GM12891 (cell line): ENCODE results near the gene E2F1.
"Not testable (repeated sequence)": the region's sequence is repeated elsewhere in the genome, so short reads cannot be mapped to it uniquely, and the experiment has no call there.

Experiments
- DNase-seq: peaks from one replicate; pipeline ENCODE4 v3.0.0; 2011; ENCODE audit warnings: low spot score; ENCODE audit not compliant: insufficient read length
- FAIRE-seq: peaks from 2 replicates; lab custom pipeline; 2011; peaks lifted over from hg19 to GRCh38; lab: Jason Lieb, UNC
- PAX5 ChIP-seq: IDR thresholded peaks from 2 replicates; pipeline ENCODE4 v1.6.1; 2011; ENCODE audit warnings: low read length, moderate library complexity, mild to moderate bottlenecking; ENCODE audit not compliant: insufficient read depth, severe bottlenecking
- POLR2A ChIP-seq: IDR thresholded peaks from 2 replicates; pipeline ENCODE4 v1.6.1; 2011; ENCODE audit warnings: low read depth, low read length, control low read depth
- POLR2AphosphoS5 ChIP-seq: IDR thresholded peaks from 2 replicates; pipeline ENCODE4 v1.6.1; 2011; ENCODE audit warnings: low read depth, low read length, control low read depth
- POU2F2 ChIP-seq: IDR thresholded peaks from 2 replicates; pipeline ENCODE4 v1.6.1; 2011; ENCODE audit warnings: low read depth, mild to moderate bottlenecking, control low read depth, low read length, moderate library complexity
- SPI1 ChIP-seq: IDR thresholded peaks from 2 replicates; pipeline ENCODE4 v1.6.1; 2011; ENCODE audit warnings: low read depth, low read length, control low read depth
- TAF1 ChIP-seq: IDR thresholded peaks from 2 replicates; pipeline ENCODE4 v1.6.1; 2011; ENCODE audit warnings: low read depth, low read length, control low read depth

Gene E2F1

DNA sequence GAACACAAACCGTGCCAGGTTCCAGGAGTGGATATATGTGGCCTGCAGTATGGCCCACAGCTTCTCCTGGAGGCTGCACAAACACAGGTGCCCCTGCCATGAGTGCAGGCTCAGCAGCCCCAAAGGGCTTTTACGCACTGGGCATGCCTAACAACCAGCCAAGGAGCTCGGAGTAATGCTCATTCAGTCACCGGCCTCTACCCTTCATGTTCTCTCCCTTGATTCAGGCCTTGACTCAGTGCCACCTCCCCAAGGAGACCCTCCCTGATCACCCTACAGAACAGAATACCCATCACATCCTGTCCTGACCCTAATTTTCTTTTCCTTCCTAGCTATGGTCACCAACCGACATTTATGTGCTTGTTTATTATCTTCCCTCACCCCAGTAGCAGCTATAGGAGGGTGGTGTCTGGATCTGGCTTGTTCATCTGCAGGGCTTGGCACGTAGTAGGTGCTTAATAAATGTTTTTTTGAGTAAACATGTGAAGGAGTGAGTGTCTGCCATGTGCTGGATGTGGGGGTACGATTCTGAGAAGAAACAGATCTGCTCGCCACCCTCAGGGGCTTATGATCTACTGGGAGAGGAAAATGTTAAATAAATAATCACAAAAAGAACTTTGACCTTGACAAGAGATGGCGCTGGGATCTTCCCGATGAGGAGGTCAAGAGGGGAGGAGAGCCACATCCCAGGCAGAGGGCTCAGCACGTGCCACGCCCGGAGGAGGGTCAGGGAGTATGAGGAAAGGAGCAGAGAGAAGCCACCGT lies 24.7 kb upstream of the E2F1 start:
- DNase-seq, result no peak
- TF ChIP-seq POLR2AphosphoS5, result no peak
- TF ChIP-seq PAX5, result no peak
- no peak for TF ChIP-seq TAF1
- TF ChIP-seq POLR2A, result no peak
- no peak for TF ChIP-seq POU2F2
- no peak for TF ChIP-seq SPI1
- FAIRE-seq, result no peak

DNA sequence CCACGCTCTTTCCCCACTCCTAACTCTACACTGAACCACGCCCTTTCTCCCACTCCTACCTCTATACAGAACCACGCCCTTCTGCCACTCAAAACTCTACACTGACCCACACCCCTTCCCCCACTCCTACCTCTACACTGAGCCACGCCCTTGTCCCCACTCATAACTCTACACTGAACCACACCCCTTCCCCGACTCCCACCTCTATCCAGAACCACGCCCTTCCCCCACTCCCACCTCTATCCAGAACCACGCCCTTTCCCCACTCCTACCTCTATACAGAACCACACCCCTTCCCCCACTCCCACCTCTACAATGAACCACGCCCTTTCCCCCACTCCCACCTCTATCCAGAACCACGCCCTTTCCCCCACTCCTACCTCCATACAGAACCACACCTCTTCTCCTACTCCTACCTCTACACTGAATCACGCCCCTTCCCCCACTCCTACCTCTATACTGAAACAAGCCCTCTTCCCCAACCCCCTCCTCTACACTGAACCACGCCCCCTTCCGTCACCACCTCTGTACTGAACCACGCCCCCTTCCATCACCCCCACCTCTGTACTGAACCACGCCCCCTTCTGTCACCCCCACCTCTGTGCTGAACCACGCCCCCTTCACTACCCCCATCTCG lies 23.8 kb upstream of the E2F1 start:
- FAIRE-seq, result no peak
- TF ChIP-seq POLR2A, result no peak
- TF ChIP-seq POU2F2, result no peak
- no peak for TF ChIP-seq SPI1
- no peak for TF ChIP-seq POLR2AphosphoS5
- no peak for TF ChIP-seq TAF1
- TF ChIP-seq PAX5, result no peak
- no peak for DNase-seq

DNA sequence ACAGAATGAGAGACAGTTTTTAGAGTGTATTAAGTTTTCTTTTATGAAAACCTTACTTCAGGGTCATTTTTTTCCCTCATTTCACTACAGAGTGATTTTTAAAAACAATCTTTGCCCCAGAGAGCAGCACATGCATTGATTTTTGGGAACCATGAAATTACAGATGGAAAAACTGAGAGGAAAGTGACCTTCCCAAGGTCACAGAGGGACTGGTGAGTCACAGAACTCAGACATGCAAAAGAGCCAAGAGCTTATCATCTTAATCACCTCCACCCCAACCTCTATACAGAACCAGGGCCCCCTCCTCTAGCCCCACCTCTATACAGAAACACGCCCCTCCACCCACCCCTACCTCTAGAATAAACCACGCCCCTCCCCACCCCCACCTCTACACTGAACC lies 23.2 kb upstream of the E2F1 start:
- FAIRE-seq (no peak), DNase-seq (no peak)
- TF ChIP-seq TAF1, result no peak
- no peak for TF ChIP-seq POU2F2
- no peak for TF ChIP-seq POLR2AphosphoS5
- no peak for TF ChIP-seq POLR2A
- no peak for TF ChIP-seq PAX5
- TF ChIP-seq SPI1, result no peak

DNA sequence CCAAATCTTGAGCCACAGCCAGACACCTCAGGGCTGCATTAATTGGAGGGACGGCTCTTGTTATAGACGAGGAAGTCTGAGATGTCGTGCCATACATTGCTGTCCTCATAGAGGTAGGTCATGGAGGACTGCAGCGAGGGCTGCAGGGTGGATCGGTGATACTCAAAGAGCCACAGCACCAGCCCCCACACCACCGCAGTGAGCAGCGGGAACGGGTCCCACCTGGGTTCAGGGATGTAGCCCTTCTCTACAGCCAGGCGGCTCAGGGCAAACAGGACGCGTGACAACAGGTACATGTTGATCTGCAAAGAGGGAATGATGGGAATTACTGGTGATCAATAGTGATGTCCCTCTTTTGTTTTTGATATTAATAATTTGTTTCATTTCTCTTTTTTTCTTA lies 21.5 kb upstream of the E2F1 start:
- TF ChIP-seq PAX5, result no peak
- no peak for TF ChIP-seq SPI1
- TF ChIP-seq POLR2AphosphoS5, result no peak
- no peak for TF ChIP-seq TAF1
- no peak for TF ChIP-seq POU2F2
- TF ChIP-seq POLR2A, result no peak
- no peak for FAIRE-seq

DNA sequence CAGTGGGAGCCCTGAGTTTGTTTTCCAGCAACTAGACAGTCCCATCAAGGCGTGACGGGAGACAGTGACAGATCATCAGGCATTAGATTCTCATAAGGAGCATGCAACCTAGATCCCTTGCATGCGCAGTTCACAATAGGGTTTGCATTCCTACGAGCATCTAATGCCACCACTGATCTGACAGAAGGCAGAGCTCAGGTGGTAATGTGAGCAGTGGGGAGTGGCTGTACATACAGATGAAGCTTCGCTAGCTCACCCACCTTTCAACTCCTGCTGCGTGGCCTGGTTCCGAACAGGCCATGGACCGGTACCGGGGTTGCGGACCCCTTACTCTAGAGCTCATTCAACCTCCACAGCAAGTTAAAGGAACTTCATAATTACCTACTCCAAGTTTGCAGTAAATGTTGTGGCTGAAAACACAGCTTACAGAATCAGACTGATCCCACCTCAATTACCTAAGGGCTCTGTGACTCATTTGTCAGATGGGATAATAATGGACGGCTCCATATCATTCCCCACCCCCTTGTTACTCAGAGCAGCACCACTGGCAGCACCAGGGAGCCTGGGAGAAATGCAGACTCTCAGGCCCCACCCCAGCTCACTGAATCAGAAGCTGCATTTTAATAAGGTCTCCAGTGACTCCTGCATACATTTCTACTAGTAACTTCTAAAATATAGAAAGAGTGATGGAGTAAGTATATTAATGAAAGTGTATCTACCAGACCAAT lies 18.2 kb upstream of the E2F1 start:
- DNase-seq (no peak), FAIRE-seq (no peak)
- TF ChIP-seq POU2F2, result no peak
- TF ChIP-seq TAF1, result no peak
- TF ChIP-seq POLR2AphosphoS5, result no peak
- no peak for TF ChIP-seq POLR2A
- no peak for TF ChIP-seq SPI1
- TF ChIP-seq PAX5, result no peak

More for the DNA sequence above, 21.5 kb upstream of the E2F1 start:
- no peak for DNase-seq

DNA sequence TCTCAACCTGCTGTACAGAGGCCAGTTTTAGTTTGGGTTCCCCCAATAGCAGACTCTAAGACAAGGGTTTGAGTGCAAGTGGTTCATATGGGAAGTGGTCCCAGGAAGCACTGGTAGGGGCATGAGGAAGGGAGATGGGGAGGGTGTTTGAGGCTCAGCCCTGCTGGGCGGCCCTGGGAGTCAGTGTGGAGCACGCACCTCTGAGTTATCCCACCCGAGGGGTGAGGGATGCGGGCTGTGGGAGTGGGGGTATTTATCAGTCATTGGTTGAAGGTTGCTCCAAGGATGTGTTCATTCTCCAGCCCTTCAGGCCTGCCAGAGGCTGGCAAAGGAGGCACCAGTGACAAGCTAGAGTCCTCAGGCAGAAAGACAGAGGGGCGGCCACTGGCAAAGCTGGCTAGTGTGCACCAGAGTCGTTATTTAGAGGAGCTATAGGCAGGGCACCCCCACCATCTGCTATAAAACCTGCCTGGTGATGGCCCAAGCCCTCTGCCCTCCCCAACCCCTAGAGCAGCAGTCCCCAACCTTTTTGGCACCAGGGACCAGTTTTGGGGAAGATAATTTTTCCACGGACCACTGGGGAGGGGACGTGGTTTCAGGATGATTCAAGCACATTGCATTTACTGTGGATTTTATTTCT lies 17.4 kb upstream of the E2F1 start:
- DNase-seq (no peak), FAIRE-seq (no peak)
- TF ChIP-seq POU2F2, result no peak
- no peak for TF ChIP-seq SPI1
- no peak for TF ChIP-seq TAF1
- TF ChIP-seq POLR2AphosphoS5, result no peak
- no peak for TF ChIP-seq POLR2A
- no peak for TF ChIP-seq PAX5

DNA sequence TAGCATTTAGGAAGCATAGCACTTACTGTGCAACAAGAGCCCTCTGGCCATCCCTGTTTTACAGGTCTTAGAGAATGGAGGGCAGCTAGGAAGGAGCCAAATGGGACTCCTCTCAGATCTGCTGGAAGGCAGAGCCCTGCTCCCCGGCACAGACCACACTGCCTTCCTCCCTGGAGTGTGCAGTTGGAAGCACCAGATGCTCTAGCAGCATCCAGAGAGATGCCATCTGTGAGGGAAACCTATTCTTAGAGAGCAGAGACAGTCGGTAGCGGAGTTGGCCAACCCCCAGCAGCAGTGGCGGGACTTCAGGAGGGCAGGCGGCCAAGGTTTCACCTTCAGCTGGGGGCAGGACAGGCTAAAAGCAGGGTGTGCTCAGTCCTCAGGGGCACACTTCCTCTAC lies 16.7 kb upstream of the E2F1 start:
- FAIRE-seq (no peak), DNase-seq (no peak)
- no peak for TF ChIP-seq TAF1
- TF ChIP-seq PAX5, result no peak
- no peak for TF ChIP-seq POU2F2
- no peak for TF ChIP-seq POLR2AphosphoS5
- no peak for TF ChIP-seq POLR2A
- TF ChIP-seq SPI1, result no peak

DNA sequence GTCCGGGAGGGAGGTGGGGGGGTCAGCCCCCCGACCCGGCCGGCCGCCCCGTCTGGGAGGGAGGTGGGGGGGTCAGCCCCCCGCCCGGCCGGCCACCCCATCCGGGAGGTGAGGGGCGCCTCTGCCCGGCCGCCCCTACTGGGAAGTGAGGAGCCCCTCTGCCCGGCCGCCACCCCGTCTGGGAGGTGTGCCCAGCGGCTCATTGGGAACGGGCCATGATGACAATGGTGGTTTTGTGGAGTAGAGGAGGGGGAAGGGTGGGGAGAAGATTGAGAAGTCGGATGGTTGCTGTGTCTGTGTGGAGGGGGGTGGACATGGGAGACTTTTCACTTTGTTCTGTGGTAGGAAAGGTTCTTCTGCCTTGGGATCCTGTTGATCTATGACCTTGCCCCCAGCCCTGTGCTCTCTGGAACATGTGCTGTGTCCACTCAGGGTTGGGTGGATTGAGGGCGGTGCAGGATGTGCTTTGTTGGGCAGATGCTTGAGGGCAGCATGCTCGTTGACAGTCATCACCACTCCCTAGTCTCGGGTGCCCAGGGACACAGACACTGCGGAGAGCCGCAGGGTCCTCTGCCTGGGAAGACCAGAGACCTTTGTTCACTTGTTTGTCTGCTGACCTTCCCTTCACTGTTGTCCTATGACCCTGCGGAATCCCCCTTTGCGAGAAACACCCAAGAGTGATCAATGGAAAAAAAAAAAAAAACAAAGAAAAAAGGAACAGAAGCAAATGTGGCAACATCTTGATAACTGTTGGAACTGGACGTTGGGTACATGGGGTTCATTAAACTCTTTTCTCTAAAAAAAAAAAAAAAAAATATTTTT lies 15.7 kb upstream of the E2F1 start:
- no peak for FAIRE-seq
- DNase-seq, result no peak
- TF ChIP-seq TAF1 (no peak), SPI1 (no peak)

DNA sequence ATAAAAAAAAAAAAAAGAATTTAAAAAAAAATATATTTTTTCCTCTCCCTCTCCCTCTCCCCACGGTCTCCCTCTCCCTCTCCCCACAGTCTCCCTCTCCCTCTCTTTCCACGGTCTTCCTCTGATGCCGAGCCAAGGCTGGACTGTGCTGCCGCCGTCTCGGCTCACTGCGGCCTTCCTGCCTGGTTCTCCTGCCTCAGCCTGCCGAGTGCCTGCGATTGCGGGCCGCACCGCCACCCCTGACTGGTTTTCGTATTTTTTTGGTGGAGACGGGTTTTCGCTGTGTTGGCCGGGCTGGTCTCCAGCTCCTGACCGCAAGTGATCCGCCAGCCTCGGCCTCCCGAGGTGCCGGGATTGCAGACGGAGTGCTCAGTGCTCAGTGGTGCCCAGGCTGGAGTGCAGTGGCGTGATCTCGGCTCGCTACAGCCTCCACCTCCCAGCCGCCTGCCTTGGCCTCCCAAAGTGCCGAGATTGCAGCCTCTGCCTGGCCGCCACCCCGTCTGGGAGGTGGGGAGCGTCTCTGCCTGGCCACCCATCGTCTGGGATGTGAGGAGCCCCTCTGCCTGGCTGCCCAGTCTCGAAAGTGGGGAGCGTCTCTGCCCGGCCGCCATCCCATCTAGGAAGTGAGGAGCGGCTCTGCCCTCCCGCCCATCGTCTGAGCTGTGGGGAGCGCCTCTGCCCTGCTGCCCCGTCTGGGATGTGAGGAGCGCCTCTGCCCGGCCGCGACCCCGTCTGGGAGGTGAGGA lies 14.7 kb upstream of the E2F1 start:
- DNase-seq, FAIRE-seq: not testable (repeated sequence)

DNA sequence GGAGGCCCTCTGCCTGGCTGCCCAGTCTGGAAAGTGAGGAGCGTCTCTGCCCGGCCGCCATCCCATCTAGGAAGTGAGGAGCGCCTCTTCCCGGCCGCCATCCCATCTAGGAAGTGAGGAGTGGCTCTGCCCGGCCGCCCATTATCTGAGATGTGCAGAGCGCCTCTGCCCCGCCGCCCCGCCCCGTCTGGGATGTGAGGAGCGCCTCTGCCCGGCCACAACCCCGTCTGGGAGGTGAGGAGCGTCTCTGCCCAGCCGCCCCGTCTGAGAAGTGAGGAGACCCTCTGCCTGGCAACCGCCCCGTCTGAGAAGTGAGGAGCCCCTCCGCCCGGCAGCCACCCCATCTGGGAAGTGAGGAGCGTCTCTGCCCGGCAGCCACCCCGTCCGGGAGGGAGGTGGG lies 12.8 kb upstream of the E2F1 start:
- not testable (repeated sequence) for FAIRE-seq

More for the DNA sequence above, 12.8 kb upstream of the E2F1 start:
- not testable (repeated sequence) for DNase-seq
